SK-N-SH (cell line): ENCODE data around the gene ARHGDIA. TPM values are rescaled to one million over a fixed set of nuclear protein-coding genes. Genes with fewer than 3 reads are reported as not detected.

Source experiments
- CTCF ChIA-PET: fragments of 300-600, 350-600 bp; formaldehyde crosslinking; extraction: SDS; loops from one replicate; lab custom pipeline; 2021; lab: Yijun Ruan, JAX
- POLR2A ChIA-PET: fragments of 350-600 bp; sonication (Branson Sonifier 250); formaldehyde crosslinking; extraction: SDS; loops from one replicate; lab custom pipeline; 2020; ENCODE audit warnings: antibody characterized with exemption, inconsistent platforms; lab: Yijun Ruan, JAX
- DNase-seq: peaks from one replicate; pipeline ENCODE4 v3.0.0; 2012
- H2AFZ ChIP-seq: fragments of 200-600 bp; sonication (generic); 2 replicates; pipeline ENCODE4 v1.8.1; 2016; ENCODE audit warnings: antibody characterized with exemption, mild to moderate bottlenecking, low read depth
- H3F3A ChIP-seq: fragments of 200-600 bp; sonication (generic); replicated peaks from 2 replicates; pipeline ENCODE3; 2016; ENCODE audit warnings: antibody characterized with exemption, mild to moderate bottlenecking; ENCODE audit not compliant: insufficient read depth
- H3K27ac ChIP-seq, 2 experiments: fragments of 200-500 bp in 1 of 2; fragments of 200-600 bp in 1 of 2; sonication (Bioruptor generic) in 1 of 2; sonication (generic), shearing (Covaris generic) in 1 of 2; 2 replicates each; pipeline versions ENCODE4 v1.5.1 to v1.6.1; 2014 to 2016; ENCODE audit warnings: low read depth in 2 of 2, inconsistent platforms in 1 of 2, low read length in 1 of 2, mild to moderate bottlenecking in 1 of 2, mixed read lengths in 1 of 2
- H3K27me3 ChIP-seq: fragments of 200-600 bp; sonication (generic), shearing (Covaris generic); 2 replicates; pipeline ENCODE4 v1.6.1; 2016; ENCODE audit warnings: mixed run types; ENCODE audit not compliant: insufficient read depth
- H3K36me3 ChIP-seq, 2 experiments: fragments of 200-500 bp in 1 of 2; fragments of 200-600 bp in 1 of 2; sonication (Bioruptor generic) in 1 of 2; sonication (generic) in 1 of 2; replicated peaks in 1 of 2; 2 replicates each; pipeline versions ENCODE3 to v1.5.1; 2014 to 2016; ENCODE audit warnings: low read length in 1 of 2, mild to moderate bottlenecking in 1 of 2; ENCODE audit not compliant: insufficient read depth in 2 of 2, control insufficient read depth in 1 of 2
- H3K4me1 ChIP-seq, 2 experiments: fragments of 200-500 bp in 1 of 2; fragments of 200-600 bp in 1 of 2; sonication (Bioruptor generic) in 1 of 2; sonication (generic), shearing (Covaris generic) in 1 of 2; 2 replicates each; pipeline versions ENCODE4 v1.5.1 to v1.6.1; 2014 to 2016; ENCODE audit warnings: low read depth in 1 of 2, low read length in 1 of 2, mixed run types in 1 of 2; ENCODE audit not compliant: insufficient read depth in 2 of 2, control insufficient read depth in 1 of 2
- H3K4me2 ChIP-seq: fragments of 200-600 bp; sonication (generic), shearing (Covaris generic); 2 replicates; pipeline ENCODE4 v1.6.1; 2017; ENCODE audit warnings: mixed run types
- H3K4me3 ChIP-seq, 2 experiments: fragments of 200-500 bp in 1 of 2; fragments of 200-600 bp in 1 of 2; sonication (Bioruptor generic) in 1 of 2; sonication (generic), shearing (Covaris generic) in 1 of 2; 2 replicates each; pipeline versions ENCODE4 v1.5.1 to v1.8.1; 2014 to 2016; ENCODE audit warnings: low read depth in 2 of 2, inconsistent platforms in 1 of 2, low read length in 1 of 2, mild to moderate bottlenecking in 1 of 2, mixed read lengths in 1 of 2, moderate library complexity in 1 of 2
- H3K79me2 ChIP-seq: fragments of 200-600 bp; sonication (generic); 2 replicates; pipeline ENCODE4 v1.8.1; 2017; ENCODE audit warnings: mild to moderate bottlenecking; ENCODE audit not compliant: insufficient read depth
- H3K9ac ChIP-seq: fragments of 200-600 bp; sonication (generic); 2 replicates; pipeline ENCODE4 v1.6.1; 2017; ENCODE audit warnings: mixed run types
- H3K9me2 ChIP-seq: fragments of 200-600 bp; sonication (generic); 2 replicates; pipeline ENCODE4 v1.6.1; 2017; ENCODE audit warnings: mixed run types
- H3K9me3 ChIP-seq: fragments of 200-600 bp; sonication (generic); 2 replicates; pipeline ENCODE4 v1.6.1; 2017; ENCODE audit warnings: mixed run types, mild to moderate bottlenecking, moderate library complexity
- H4K20me1 ChIP-seq: fragments of 200-600 bp; sonication (generic); 2 replicates; pipeline ENCODE4 v1.6.1; 2017; ENCODE audit warnings: mild to moderate bottlenecking, mixed run types; ENCODE audit not compliant: insufficient read depth
- EP300 ChIP-seq, 2 experiments: IDR thresholded peaks; 2 replicates each; pipeline versions ENCODE4 v1.4.0 to v1.6.1; 2012; ENCODE audit warnings: borderline replicate concordance in 1 of 2, low read depth in 1 of 2, low read length in 1 of 2
- FOSL2 ChIP-seq: IDR thresholded peaks from 2 replicates; pipeline ENCODE4 v1.4.0; 2012; ENCODE audit warnings: low read depth, mild to moderate bottlenecking, moderate library complexity, borderline replicate concordance
- FOXJ3 ChIP-seq: sonication (generic); formaldehyde crosslinking; IDR thresholded peaks from 2 replicates; pipeline ENCODE4 v1.5.1; 2020; ENCODE audit warnings: mild to moderate bottlenecking, missing genetic modification reagents
- JUND ChIP-seq: IDR thresholded peaks from 2 replicates; pipeline ENCODE4 v1.4.0; 2012
- MEF2A ChIP-seq: IDR thresholded peaks from 2 replicates; pipeline ENCODE4 v1.4.0; 2012; ENCODE audit warnings: low read depth, borderline replicate concordance
- NRF1 ChIP-seq: IDR thresholded peaks from 2 replicates; pipeline ENCODE4 v1.6.1; 2012; ENCODE audit warnings: low read depth, mild to moderate bottlenecking, low read length
- RAD21 ChIP-seq: IDR thresholded peaks from 2 replicates; pipeline ENCODE4 v1.6.1; 2012; ENCODE audit warnings: mild to moderate bottlenecking, low read length
- RCOR1 ChIP-seq: fragments of 150-350 bp; IDR thresholded peaks from 2 replicates; pipeline ENCODE4 v1.6.1; 2017; ENCODE audit warnings: antibody characterized with exemption, low read length
- RFX5 ChIP-seq: IDR thresholded peaks from 2 replicates; pipeline ENCODE4 v1.6.1; 2012; ENCODE audit warnings: mild to moderate bottlenecking, improper control_type of control experiment, low read length
- RXRA ChIP-seq: IDR thresholded peaks from 2 replicates; pipeline ENCODE4 v1.4.0; 2012; ENCODE audit warnings: low read depth, mild to moderate bottlenecking, borderline replicate concordance
- TCF12 ChIP-seq: IDR thresholded peaks from 2 replicates; pipeline ENCODE4 v1.4.0; 2012
- TEAD4 ChIP-seq: IDR thresholded peaks from 2 replicates; pipeline ENCODE4 v1.4.0; 2012; ENCODE audit warnings: mild to moderate bottlenecking, borderline replicate concordance; ENCODE audit not compliant: insufficient read depth
- WGBS: methylation state at CpG from one replicate; pipeline ENCODE4 v1.1.6; 2017; ENCODE audit warnings: low lambda C conversion rate; 5-methylcytosine and 5-hydroxymethylcytosine counted together
- polyA plus RNA-seq, 3 experiments: library from polyadenylated mRNA; depleted of rRNA; stranded (reverse); fragments of >200 nt; gene quantifications; 2 replicates each; pipeline ENCODE4 v1.2.3, GENCODE V29; 2012
- TF ChIP-seq, protein P1 (sequence below): IDR thresholded peaks from 2 replicates; pipeline ENCODE4 v1.4.0; 2012; ENCODE audit warnings: low read depth, borderline replicate concordance
- TF ChIP-seq, protein P2 (sequence below): IDR thresholded peaks from 2 replicates; pipeline ENCODE4; 2012
- TF ChIP-seq, protein P3 (sequence below): IDR thresholded peaks from 2 replicates; pipeline ENCODE4 v1.4.0; 2012; ENCODE audit warnings: low read depth
- TF ChIP-seq, protein P4 (sequence below): IDR thresholded peaks from 2 replicates; pipeline ENCODE4 v1.4.0; 2012; ENCODE audit warnings: low read depth, borderline replicate concordance

ARHGDIA gene
- polyA plus RNA-seq, 1 of the 3 experiments (the other 2 are of a cell fraction): 385 TPM

- Histone ChIP-seq H3K9me3 (no peaks in the 10 kb centered on the region), H2AFZ (no peak overlapping the region), H3K27ac (no peak overlapping the region), H3K4me2 (no peak overlapping the region), H3K79me2 (peaks cover 83% of the 10 kb centered on the region), H3K9ac (no peak overlapping the region), H3K4me1 (peaks cover 12 to 19% of the 10 kb centered on the region in 2 experiments), H3K4me3 (no peak overlapping the region), H3K9me2 (no peaks in the 10 kb centered on the region), H3K36me3 (peaks cover 50 to 58% of the 10 kb centered on the region in 2 experiments), H4K20me1 (peaks cover 23% of the 10 kb centered on the region; the same call in 1 of the 2 replicates), H3F3A (peaks cover 23% of the 10 kb centered on the region), H3K27me3 (no peaks in the 10 kb centered on the region)
- TF ChIP-seq RAD21: no peak
- TF ChIP-seq, protein P1, sequence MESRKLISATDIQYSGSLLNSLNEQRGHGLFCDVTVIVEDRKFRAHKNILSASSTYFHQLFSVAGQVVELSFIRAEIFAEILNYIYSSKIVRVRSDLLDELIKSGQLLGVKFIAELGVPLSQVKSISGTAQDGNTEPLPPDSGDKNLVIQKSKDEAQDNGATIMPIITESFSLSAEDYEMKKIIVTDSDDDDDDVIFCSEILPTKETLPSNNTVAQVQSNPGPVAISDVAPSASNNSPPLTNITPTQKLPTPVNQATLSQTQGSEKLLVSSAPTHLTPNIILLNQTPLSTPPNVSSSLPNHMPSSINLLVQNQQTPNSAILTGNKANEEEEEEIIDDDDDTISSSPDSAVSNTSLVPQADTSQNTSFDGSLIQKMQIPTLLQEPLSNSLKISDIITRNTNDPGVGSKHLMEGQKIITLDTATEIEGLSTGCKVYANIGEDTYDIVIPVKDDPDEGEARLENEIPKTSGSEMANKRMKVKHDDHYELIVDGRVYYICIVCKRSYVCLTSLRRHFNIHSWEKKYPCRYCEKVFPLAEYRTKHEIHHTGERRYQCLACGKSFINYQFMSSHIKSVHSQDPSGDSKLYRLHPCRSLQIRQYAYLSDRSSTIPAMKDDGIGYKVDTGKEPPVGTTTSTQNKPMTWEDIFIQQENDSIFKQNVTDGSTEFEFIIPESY: no peak
- TF ChIP-seq, protein P2, sequence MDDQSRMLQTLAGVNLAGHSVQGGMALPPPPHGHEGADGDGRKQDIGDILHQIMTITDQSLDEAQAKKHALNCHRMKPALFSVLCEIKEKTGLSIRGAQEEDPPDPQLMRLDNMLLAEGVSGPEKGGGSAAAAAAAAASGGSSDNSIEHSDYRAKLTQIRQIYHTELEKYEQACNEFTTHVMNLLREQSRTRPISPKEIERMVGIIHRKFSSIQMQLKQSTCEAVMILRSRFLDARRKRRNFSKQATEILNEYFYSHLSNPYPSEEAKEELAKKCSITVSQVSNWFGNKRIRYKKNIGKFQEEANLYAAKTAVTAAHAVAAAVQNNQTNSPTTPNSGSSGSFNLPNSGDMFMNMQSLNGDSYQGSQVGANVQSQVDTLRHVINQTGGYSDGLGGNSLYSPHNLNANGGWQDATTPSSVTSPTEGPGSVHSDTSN: no peak
- TF ChIP-seq FOXJ3 (CRISPR knock-in tag): no peak
- 96% methylated on average over 44 of the region's 44 CpGs for WGBS
- CTCF ChIA-PET: interaction anchor here (0.8 to 1.5 kb wide), 4 partner anchors 19 to 133 kb away, joined by 3 to 6 read pairs (median 4); no protein-coding TSS in a partner anchor
- peak; percentile 14 for DNase-seq
- POLR2A ChIA-PET: no interaction called here
Measured at GRCh38 chr17:81888105-81888987, 17.2 kb upstream of the ARHGDIA start.

GRCh38 chr17:81885869-81886548, 14.9 kb upstream of the ARHGDIA start:
- ChIA-PET POLR2A (interaction anchor here (1.0 to 1.5 kb wide), 3 partner anchors 11 to 20 kb away, joined by 3 to 5 read pairs (median 4); no protein-coding TSS in a partner anchor), CTCF (interaction anchor here (0.7 to 5.7 kb wide), 3 partner anchors 15 to 151 kb away, joined by 3 to 54 read pairs (median 3); partner anchors contain the start of genes ARHGDIA and MAFG)
- no peak overlapping the region for H3K9ac ChIP-seq
- H4K20me1 ChIP-seq: peaks cover 23% of the 10 kb centered on the region; the same call in 1 of the 2 replicates
- H3K36me3 ChIP-seq: peaks cover 59 to 67% of the 10 kb centered on the region in 2 experiments
- peak overlapping the region; percentile 3; the same call in 1 of the 2 replicates for H3K4me2 ChIP-seq
- H3K27me3 ChIP-seq: no peaks in the 10 kb centered on the region
- WGBS: 59% methylated on average over 11 of the region's 11 CpGs
- peaks cover 63% of the 10 kb centered on the region for H3K79me2 ChIP-seq
- H3K9me3 ChIP-seq: no peaks in the 10 kb centered on the region
- no peak for TF ChIP-seq RXRA
- peak; percentile 40; the same call in 1 of the 2 replicates for TF ChIP-seq TCF12
- TF ChIP-seq NRF1: no peak
- peak; percentile 52; the same call in 1 of the 2 replicates for TF ChIP-seq FOSL2
- TF ChIP-seq RCOR1: no peak
- TF ChIP-seq, protein P2: peak; percentile 71
- no peak for TF ChIP-seq TEAD4
- no peak for TF ChIP-seq EP300 (IDR thresholded peaks at IDR 0.05; ENCODE audit: borderline replicate concordance in 1 of 2, low read depth in 1 of 2, low read length in 1 of 2)
- no peak; the same call in 1 of the 2 replicates for TF ChIP-seq JUND
- TF ChIP-seq, protein P3, sequence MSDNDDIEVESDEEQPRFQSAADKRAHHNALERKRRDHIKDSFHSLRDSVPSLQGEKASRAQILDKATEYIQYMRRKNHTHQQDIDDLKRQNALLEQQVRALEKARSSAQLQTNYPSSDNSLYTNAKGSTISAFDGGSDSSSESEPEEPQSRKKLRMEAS: 0 out of 2 replicates have a peak, but pooled peaks have one; percentile 19
- TF ChIP-seq, protein P4, sequence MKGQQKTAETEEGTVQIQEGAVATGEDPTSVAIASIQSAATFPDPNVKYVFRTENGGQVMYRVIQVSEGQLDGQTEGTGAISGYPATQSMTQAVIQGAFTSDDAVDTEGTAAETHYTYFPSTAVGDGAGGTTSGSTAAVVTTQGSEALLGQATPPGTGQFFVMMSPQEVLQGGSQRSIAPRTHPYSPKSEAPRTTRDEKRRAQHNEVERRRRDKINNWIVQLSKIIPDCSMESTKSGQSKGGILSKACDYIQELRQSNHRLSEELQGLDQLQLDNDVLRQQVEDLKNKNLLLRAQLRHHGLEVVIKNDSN: no peak
- TF ChIP-seq MEF2A: no peak
- TF ChIP-seq RFX5: no peak
- H3F3A ChIP-seq: peaks cover 26% of the 10 kb centered on the region
- H3K27ac ChIP-seq: peak overlapping the region in 1 of 2 experiments; percentile 16; a peak in 1 of 4 replicates
- peaks cover 12 to 14% of the 10 kb centered on the region in 2 experiments for H3K4me1 ChIP-seq
- H3K4me3 ChIP-seq: no peak overlapping the region
- no peaks in the 10 kb centered on the region for H3K9me2 ChIP-seq
- peak; percentile 21 for DNase-seq
- H2AFZ ChIP-seq: no peak overlapping the region
